Mucosa of gallbladder (tissue), 1 donor: ENCODE results near the gene ZNF678. TPM values are rescaled to one million over a fixed set of nuclear protein-coding genes. Genes with fewer than 3 reads are reported as not detected.

ENCODE experiments used
- DNase-seq: peaks from one replicate; pipeline ENCODE4 v3.0.0-alpha.2; 2020; ENCODE audit warnings: low spot score
- total RNA-seq: library from RNA; stranded (reverse); gene quantifications from one replicate; pipeline ENCODE4 v1.2.1, GENCODE V29; 2021
- donor health status: DM: no; HTN: no; CAD: no.

ZNF678 gene
- 10.8 TPM for total RNA-seq

GRCh38 chr1:227563324-227564201 lies at the start of gene ZNF678:
TSS of gene ZNF678 (plus strand) at chr1:227563556. CDS start at chr1:227650992, 87,436 bp downstream.
- DNase-seq, result peak; percentile 92

- no peak for DNase-seq
Observed at GRCh38 chr1:227518876-227519275, 44.5 kb upstream of the ZNF678 start.

GRCh38 chr1:227521782-227522181 lies 41.6 kb upstream of the ZNF678 start:
- no peak for DNase-seq

GRCh38 chr1:227526524-227526923 lies 36.8 kb upstream of the ZNF678 start:
- no peak for DNase-seq

- no peak for DNase-seq
Observed at GRCh38 chr1:227532019-227532619, 31.2 kb upstream of the ZNF678 start.

GRCh38 chr1:227540170-227541098 lies 22.9 kb upstream of the ZNF678 start:
- DNase-seq, result no peak

GRCh38 chr1:227541129-227541528 lies 22.2 kb upstream of the ZNF678 start:
- no peak for DNase-seq

GRCh38 chr1:227541796-227542152 lies 21.6 kb upstream of the ZNF678 start:
- DNase-seq, result no peak

GRCh38 chr1:227542153-227543120 lies 20.9 kb upstream of the ZNF678 start:
- peak; percentile 85 for DNase-seq

GRCh38 chr1:227543283-227544066 lies 19.9 kb upstream of the ZNF678 start:
- no peak for DNase-seq

GRCh38 chr1:227544067-227545050 lies 19.0 kb upstream of the ZNF678 start:
- DNase-seq, result no peak

- DNase-seq, result no peak
Observed at GRCh38 chr1:227545361-227545760, 18.0 kb upstream of the ZNF678 start.

GRCh38 chr1:227546059-227546458 lies 17.3 kb upstream of the ZNF678 start:
- DNase-seq, result no peak

GRCh38 chr1:227546598-227547309 lies 16.6 kb upstream of the ZNF678 start:
- DNase-seq, result no peak

- no peak for DNase-seq
Observed at GRCh38 chr1:227547310-227548118, 15.8 kb upstream of the ZNF678 start.

GRCh38 chr1:227548119-227548397 lies 15.3 kb upstream of the ZNF678 start:
- DNase-seq, result no peak

GRCh38 chr1:227548448-227548847 lies 14.9 kb upstream of the ZNF678 start:
- no peak for DNase-seq

GRCh38 chr1:227549892-227550291 lies 13.5 kb upstream of the ZNF678 start:
- DNase-seq, result no peak
